C4-2B (cell line): Measurements from ENCODE around the gene LMAN2.

Experiments used
- ZFX ChIP-seq: fragments of 450-650 bp; IDR thresholded peaks from 2 replicates; pipeline ENCODE4 v1.6.1; 2017
- TF ChIP-seq, protein P1 (sequence below): fragments of 450-650 bp; conservative IDR thresholded peaks from 2 replicates; pipeline ENCODE4 v1.5.1; 2017; ENCODE audit warnings: mild to moderate bottlenecking

DNA sequence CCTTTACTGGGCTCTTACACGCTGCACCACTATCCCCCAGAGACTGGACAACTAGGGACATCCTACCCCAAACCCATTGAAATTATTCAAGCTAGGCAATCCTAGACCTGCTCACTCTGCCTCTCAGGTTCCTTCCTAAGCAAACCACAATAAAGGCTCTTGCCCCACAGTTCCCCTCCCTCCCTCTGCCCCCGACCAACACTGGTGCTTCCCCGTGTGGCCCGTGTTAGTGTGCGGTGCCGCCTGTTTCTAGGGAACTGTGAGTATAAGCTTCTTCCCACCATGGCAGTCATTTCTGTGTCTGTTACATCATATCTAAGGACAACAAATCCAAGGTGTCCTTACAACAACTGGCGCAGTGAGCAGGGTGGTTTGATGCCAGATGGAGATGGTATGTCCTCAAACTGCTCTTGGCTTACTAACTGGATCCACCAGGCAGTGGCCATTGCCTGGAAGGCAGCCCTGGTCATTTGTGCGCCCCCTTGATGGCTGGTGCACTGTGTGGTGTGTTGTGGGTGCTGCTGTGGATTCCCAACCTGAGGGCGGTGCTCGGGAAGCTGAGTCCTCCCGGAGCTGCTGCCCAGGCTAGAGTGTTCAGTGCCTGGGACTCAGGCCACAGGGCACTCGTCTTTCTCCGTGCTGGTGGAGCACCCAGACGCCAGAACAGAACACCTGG, 31.4 kb downstream of the LMAN2 start:
- TF ChIP-seq ZFX: no peak
- TF ChIP-seq, protein P1, sequence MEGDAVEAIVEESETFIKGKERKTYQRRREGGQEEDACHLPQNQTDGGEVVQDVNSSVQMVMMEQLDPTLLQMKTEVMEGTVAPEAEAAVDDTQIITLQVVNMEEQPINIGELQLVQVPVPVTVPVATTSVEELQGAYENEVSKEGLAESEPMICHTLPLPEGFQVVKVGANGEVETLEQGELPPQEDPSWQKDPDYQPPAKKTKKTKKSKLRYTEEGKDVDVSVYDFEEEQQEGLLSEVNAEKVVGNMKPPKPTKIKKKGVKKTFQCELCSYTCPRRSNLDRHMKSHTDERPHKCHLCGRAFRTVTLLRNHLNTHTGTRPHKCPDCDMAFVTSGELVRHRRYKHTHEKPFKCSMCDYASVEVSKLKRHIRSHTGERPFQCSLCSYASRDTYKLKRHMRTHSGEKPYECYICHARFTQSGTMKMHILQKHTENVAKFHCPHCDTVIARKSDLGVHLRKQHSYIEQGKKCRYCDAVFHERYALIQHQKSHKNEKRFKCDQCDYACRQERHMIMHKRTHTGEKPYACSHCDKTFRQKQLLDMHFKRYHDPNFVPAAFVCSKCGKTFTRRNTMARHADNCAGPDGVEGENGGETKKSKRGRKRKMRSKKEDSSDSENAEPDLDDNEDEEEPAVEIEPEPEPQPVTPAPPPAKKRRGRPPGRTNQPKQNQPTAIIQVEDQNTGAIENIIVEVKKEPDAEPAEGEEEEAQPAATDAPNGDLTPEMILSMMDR: no peak
